Left ventricle myocardium inferior (tissue), 1 donor: ENCODE data around the gene NSUN4. TPM values are rescaled to one million over a fixed set of nuclear protein-coding genes. Genes with fewer than 3 reads are reported as not detected.
"Not testable (repeated sequence)": the region's sequence is repeated elsewhere in the genome, so short reads cannot be mapped to it uniquely, and the experiment has no call there.

Experiments
- DNase-seq: peaks from one replicate; pipeline ENCODE4 v3.0.0-alpha.2; 2020
- H3K27ac ChIP-seq: fragments of 200-600 bp; replicated peaks from 2 replicates; pipeline ENCODE4 v1.8.0; 2021
- H3K27me3 ChIP-seq: fragments of 200-600 bp; 2 replicates; pipeline ENCODE4 v1.8.0; 2021; ENCODE audit warnings: low read depth
- H3K36me3 ChIP-seq: fragments of 200-600 bp; 2 replicates; pipeline ENCODE4 v1.8.0; 2021
- H3K4me1 ChIP-seq: fragments of 200-600 bp; 2 replicates; pipeline ENCODE4 v1.8.0; 2021
- H3K4me3 ChIP-seq: fragments of 200-600 bp; 2 replicates; pipeline ENCODE4 v1.8.0; 2021; ENCODE audit warnings: mild to moderate bottlenecking, moderate library complexity
- H3K9me3 ChIP-seq: fragments of 200-600 bp; replicated peaks from 2 replicates; pipeline ENCODE4 v1.8.0; 2021
- intact Hi-C: fragments of 100-400 bp; cut with micrococcal nuclease; formaldehyde crosslinking; loops from one replicate; pipeline ENCODE4 v1.11.0; 2022
- total RNA-seq: library from RNA; stranded (reverse); fragmentation: NEBNext Ultra II Directional; extraction: Animal tissue kit (Norgen Biotek cat#: 25700); gene quantifications from one replicate; pipeline ENCODE4 v1.2.1, GENCODE V29; 2021
- TF ChIP-seq, protein P1 (sequence below): fragments of 200-600 bp; IDR thresholded peaks from 2 replicates; pipeline ENCODE4 v1.8.0; 2021; ENCODE audit warnings: antibody characterized with exemption, mild to moderate bottlenecking, borderline replicate concordance
- donor health status: DM: no; HTN: yes; CAD: no; lungs with severe emphysema.

Gene NSUN4
- total RNA-seq, 1 donor from 2014 or later: 14.1 TPM

DNA sequence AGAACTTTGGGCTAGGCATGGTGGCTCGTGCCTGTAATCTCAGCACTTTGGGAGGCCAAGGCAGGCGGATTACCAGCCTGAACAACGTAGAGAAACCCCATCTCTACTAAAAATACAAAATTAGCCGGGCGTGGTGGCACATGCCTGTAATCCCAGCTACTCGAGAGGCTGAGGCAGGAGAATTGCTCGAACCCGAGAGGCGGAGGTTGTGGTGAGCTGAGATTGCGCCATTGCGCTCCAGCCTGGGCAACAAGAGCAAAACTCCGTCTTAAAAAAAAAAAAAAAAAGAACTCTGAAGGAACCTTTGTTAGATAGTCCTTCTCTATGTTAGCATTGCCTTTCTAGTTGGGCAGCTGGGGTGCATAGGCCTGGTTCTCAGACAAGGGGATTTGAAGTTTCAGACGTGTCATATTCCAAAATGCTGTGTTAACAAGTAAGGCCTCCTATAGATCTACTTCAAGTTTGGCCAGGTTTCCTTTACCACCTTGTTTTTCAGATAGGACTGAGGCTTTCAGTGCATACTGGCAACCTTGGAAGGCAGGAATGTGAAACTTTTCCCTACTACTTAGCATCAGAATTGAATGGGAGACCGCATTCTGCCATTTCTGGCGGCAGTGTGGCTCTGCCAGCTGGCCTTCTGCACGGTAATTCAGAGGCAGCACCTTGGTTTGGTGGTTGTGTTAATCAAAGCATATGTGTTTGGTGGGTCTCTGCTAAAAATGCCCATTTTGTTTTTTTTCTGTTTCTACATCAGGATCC, 31.0 kb upstream of the NSUN4 start:
- H3K27ac ChIP-seq: no peak overlapping the region
- H3K36me3 ChIP-seq: peaks cover 78% of the 10 kb centered on the region
- H3K9me3 ChIP-seq: no peaks in the 10 kb centered on the region
- H3K4me1 ChIP-seq: peaks cover 48% of the 10 kb centered on the region
- intact Hi-C loops: no loop called here
- no peak for DNase-seq
- TF ChIP-seq, protein P1, sequence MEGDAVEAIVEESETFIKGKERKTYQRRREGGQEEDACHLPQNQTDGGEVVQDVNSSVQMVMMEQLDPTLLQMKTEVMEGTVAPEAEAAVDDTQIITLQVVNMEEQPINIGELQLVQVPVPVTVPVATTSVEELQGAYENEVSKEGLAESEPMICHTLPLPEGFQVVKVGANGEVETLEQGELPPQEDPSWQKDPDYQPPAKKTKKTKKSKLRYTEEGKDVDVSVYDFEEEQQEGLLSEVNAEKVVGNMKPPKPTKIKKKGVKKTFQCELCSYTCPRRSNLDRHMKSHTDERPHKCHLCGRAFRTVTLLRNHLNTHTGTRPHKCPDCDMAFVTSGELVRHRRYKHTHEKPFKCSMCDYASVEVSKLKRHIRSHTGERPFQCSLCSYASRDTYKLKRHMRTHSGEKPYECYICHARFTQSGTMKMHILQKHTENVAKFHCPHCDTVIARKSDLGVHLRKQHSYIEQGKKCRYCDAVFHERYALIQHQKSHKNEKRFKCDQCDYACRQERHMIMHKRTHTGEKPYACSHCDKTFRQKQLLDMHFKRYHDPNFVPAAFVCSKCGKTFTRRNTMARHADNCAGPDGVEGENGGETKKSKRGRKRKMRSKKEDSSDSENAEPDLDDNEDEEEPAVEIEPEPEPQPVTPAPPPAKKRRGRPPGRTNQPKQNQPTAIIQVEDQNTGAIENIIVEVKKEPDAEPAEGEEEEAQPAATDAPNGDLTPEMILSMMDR: no peak
- no peak overlapping the region for H3K4me3 ChIP-seq
- no peaks in the 10 kb centered on the region for H3K27me3 ChIP-seq

DNA sequence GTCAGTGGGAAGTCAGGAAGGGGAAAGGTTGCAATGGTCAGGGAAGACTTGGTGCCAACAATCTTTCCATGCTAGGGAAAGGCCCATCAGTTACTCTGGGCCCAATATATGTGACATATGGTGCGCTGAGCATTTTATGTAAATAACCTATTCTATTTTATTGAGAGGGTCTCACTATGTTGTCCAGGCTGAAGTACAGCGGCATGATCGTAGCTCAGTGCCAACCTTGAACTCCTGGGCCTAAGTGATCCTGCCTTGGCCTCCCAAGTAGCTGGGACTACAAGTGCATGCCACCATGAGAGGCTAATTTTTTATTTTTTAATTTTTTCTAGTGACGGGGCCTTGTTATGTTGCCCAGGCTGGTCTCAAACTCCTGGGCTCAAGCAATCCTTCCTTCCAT, 30.3 kb upstream of the NSUN4 start:
- intact Hi-C loops: no loop called here
- Histone ChIP-seq H3K36me3 (peaks cover 85% of the 10 kb centered on the region), H3K27ac (no peak overlapping the region), H3K4me1 (peaks cover 41% of the 10 kb centered on the region), H3K9me3 (no peaks in the 10 kb centered on the region), H3K27me3 (no peaks in the 10 kb centered on the region), H3K4me3 (no peak overlapping the region)
- no peak for DNase-seq
- TF ChIP-seq, protein P1: no peak

DNA sequence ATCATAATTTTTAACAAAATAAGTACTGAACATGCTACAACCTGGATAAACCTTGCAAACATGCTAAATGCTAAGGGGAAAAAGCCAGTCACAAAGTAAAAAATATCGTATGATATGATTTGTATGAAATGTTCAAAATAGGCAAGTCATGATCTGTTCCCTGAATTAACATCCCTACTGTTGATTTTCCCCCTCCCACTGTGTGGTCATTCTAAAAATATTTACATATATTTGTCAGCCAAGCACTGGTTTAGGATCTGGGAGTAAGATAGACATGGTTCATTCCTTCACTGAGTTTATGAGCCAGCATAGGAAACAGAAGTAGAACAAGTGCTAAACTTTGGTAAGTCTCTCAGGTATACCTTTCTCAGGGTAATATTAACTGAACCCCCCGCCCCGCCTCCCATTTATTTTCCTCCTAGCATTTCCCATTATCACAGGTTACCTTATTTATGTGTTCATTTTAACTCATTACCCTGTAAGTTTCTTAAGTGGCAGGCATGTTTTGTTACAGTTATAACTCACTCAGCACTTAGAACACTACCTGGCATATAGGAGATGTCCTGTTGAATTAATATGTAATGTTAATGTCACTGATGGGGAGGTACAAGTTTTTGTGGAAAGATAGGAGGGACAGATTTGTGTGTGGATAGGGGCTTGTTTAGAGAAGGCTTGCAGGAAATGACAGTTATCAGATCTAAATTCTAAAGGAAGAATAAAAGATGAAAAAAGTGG, 24.8 kb upstream of the NSUN4 start:
- Histone ChIP-seq H3K27ac (no peak overlapping the region), H3K4me1 (no peaks in the 10 kb centered on the region), H3K36me3 (peaks cover 74% of the 10 kb centered on the region), H3K4me3 (no peak overlapping the region), H3K9me3 (no peaks in the 10 kb centered on the region), H3K27me3 (no peaks in the 10 kb centered on the region)
- DNase-seq: no peak
- intact Hi-C loops: no loop called here
- TF ChIP-seq, protein P1: no peak

DNA sequence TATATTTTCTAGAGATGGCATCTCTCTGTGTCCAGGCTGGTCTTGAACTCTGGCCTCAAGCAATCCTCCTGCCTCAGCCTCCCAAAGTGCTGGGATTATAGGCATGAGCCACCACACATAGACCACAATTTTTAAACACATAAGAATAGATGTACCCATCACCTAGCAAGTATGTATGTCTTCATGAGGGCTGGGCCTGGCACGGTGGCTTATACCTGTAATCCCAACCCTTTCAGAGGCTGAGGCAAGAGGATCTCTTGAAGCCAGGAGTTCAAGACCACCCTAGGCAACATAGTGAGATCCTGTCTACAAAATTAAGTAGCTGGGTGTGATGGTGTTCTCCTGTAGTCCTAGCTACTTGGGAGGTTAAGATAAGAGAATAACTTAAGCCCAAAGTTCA, 23.3 kb upstream of the NSUN4 start:
- no peaks in the 10 kb centered on the region for H3K9me3 ChIP-seq
- H3K4me1 ChIP-seq: no peaks in the 10 kb centered on the region
- TF ChIP-seq, protein P1: no peak
- intact Hi-C loops: no loop called here
- no peak overlapping the region for H3K4me3 ChIP-seq
- H3K27ac ChIP-seq: no peak overlapping the region
- no peak for DNase-seq
- H3K36me3 ChIP-seq: peaks cover 59% of the 10 kb centered on the region
- no peaks in the 10 kb centered on the region for H3K27me3 ChIP-seq

DNA sequence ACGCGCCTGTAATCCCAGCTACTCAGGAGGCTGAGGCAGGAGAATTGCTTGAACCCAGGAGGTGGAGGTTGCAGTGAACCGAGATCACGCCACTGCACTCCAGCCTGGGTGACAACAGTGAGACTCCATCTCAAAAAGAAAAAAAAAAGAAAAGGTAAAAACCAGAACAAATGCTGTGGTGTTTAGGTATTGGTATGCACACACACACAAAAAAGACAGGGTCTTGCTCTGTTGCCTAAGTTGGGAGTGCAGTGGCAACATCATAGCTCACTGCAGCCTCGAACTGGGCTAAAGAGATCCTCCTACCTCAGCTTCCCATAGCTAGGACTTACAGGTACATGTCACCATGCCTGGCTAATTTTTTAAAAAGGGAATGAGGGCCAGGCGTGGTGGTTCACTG, 21.3 kb upstream of the NSUN4 start:
- intact Hi-C loops, H3K27ac ChIP-seq, H3K27me3 ChIP-seq, H3K4me1 ChIP-seq, H3K9me3 ChIP-seq, DNase-seq, H3K4me3 ChIP-seq: not testable (repeated sequence)
- peaks cover 39% of the 10 kb centered on the region for H3K36me3 ChIP-seq

DNA sequence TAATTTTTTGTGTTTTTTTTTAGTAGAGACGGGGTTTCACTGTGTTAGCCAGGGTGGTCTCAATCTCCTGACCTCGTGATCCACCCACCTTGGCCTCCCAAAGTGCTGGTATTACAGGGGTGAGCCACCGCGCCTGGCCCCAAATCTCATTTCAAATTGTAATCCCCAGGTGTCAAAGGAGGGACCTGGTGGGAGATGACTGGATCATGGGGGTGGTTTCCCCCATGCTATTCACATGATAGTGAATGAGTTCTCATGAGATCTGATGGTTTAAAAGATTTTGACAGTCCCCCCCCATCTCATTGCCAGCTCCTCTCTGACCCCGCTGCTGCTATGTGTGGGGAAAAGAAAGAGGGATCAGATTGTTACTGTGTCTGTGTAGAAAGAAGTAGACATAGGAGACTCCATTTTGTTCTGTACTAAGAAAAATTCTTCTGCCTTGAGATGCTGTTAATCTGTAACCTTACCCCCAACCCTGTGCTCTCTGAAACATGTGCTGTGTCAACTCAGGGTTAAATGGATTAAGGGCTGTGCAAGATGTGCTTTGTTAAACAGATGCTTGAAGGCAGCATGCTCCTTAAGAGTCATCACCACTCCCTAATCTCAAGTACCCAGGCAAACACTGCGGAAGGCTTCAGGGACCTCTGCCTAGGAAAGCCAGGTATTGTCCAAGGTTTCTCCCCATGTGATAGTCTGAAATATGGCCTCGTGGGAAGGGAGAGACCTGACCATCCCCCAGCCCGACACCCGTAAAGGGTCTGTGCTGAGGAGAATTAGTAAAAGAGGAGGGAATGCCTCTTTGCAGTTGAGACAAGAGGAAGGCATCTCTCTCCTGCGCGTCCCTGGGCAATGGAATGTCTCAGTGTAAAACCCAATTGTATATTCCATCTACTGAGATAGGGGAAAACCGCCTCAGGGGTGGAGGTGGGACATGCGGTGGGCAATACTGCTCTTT, 20.4 kb upstream of the NSUN4 start:
- H3K4me1 ChIP-seq, intact Hi-C loops, H3K4me3 ChIP-seq, H3K27me3 ChIP-seq, H3K27ac ChIP-seq, DNase-seq, H3K9me3 ChIP-seq: not testable (repeated sequence)
- peaks cover 30% of the 10 kb centered on the region for H3K36me3 ChIP-seq

DNA sequence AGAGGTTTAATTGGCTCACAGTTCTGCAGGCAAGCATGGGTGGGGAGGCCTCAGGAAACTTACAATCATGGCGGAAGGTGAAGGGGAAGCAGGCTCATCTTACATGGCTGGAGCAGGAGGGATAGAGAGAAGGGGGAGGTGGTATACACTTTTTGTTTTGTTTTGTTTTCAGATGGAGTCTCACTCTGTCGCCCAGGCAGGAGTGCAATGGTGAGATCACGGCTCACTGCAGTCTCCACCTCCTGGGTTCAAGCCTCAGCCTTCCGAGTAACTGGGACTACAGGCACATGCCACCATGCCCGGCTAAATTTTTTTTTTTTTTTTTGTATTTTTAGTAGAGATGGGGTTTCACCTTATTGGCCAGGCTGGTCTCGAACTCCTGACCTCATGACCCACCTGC, 18.4 kb upstream of the NSUN4 start:
- DNase-seq, H3K27me3 ChIP-seq, H3K4me3 ChIP-seq, H3K27ac ChIP-seq, H3K4me1 ChIP-seq, H3K9me3 ChIP-seq, intact Hi-C loops: not testable (repeated sequence)
- H3K36me3 ChIP-seq: peaks cover 10% of the 10 kb centered on the region

DNA sequence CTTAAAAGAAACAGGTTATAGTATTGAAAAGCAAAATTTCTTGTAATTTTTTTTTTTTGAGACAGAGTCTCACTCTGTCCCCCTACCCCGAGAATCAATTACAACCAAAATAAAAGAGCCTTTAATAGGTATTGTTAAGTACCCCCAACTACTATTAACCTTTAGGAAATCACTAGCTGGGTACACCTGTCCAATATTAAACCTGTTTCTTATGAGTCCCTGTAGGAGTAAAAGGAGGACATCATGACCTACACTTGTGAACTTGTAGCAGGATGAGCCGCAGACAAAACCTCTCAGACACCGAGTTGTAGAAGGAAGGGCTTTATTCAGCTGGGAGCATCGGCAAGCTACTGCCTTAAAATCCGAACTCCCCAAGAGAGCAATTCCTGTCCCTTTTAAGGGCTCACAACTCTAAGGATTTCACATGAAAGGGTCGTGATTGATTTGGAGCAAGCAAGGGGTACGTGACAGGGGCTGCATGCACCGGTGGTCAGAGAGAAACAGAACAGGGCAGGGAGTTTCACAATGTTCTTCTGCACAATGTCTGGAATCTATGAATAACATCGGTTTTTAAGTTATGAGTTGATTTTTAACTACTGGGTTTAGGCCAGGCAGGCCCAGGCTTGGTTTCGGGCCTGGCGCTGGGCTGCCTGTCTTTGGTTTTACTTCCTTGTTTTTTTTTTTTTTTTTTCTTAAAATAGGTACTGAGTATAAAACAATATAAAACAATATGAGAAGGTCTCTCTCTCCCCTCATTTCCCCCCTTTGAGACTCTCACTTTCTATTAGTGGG, 15.1 kb upstream of the NSUN4 start:
- H3K4me3 ChIP-seq, intact Hi-C loops, H3K4me1 ChIP-seq, H3K36me3 ChIP-seq, DNase-seq, H3K27me3 ChIP-seq, H3K9me3 ChIP-seq, H3K27ac ChIP-seq: not testable (repeated sequence)
